Body of pancreas (tissue), 4 donors: Measurements from ENCODE around the gene ACVR2B. TPM values are rescaled to one million over a fixed set of nuclear protein-coding genes. Genes with fewer than 3 reads are reported as not detected.
A peak's percentile ranks its signal among the peaks of the same experiment; 100 is the strongest.

Experiments used
- ATAC-seq: fragments of 150-250 bp; one replicate; pipeline ENCODE4 v1.9.1; 2016
- DNase-seq, 4 donors: peaks; one replicate each; pipeline ENCODE4 v3.0.0-alpha.2; 2019
- H3K27ac ChIP-seq, 4 donors: fragments of 200-600 bp; sonication (generic); 1 replicate in 3 of 4; 2 replicates in 1 of 4; pipeline versions ENCODE4 v1.5.1 to v1.6.1; 2016 to 2019; ENCODE audit warnings: mild to moderate bottlenecking in 1 of 4, mixed read lengths in 1 of 4, moderate library complexity in 1 of 4
- H3K27me3 ChIP-seq, 2 donors: fragments of 200-600 bp; sonication (generic); one replicate each; pipeline ENCODE4 v1.6.0; 2016; ENCODE audit warnings: mild to moderate bottlenecking in 1 of 2
- H3K36me3 ChIP-seq, 2 donors: fragments of 200-600 bp; sonication (generic); replicated peaks in 1 of 2; 2 replicates each; pipeline ENCODE4 v1.5.1; 2016; ENCODE audit warnings: low read depth in 2 of 2; ENCODE audit not compliant: insufficient read depth in 1 of 2
- H3K4me1 ChIP-seq: fragments of 200-600 bp; sonication (generic); one replicate; pipeline ENCODE4 v1.6.0; 2016
- H3K4me3 ChIP-seq, 2 donors: fragments of 200-600 bp; sonication (generic); 1 replicate in 1 of 2; 2 replicates in 1 of 2; pipeline ENCODE4 v1.5.1; 2016 to 2019
- H3K9me3 ChIP-seq, 3 donors: fragments of 200-600 bp; sonication (generic); 1 replicate in 2 of 3; 2 replicates in 1 of 3; pipeline ENCODE4 v1.5.1; 2016
- POLR2A ChIP-seq, 3 donors: fragments of 450-650 bp; IDR thresholded peaks; one replicate each; pipeline ENCODE4 v1.6.1; 2016; ENCODE audit warnings: antibody characterized with exemption in 3 of 3, mild to moderate bottlenecking in 2 of 3
- WGBS, 2 donors: methylation state at CpG; one replicate each; pipeline ENCODE4 v1.1.5; 2017; 5-methylcytosine and 5-hydroxymethylcytosine counted together
- intact Hi-C: fragments of 100-400 bp; cut with DNase I; formaldehyde crosslinking; loops from one replicate; pipeline ENCODE4 v1.15.1; 2023
- total RNA-seq, 2 donors: library from RNA; depleted of rRNA; stranded (reverse); fragments of >200 nt; gene quantifications; one replicate each; pipeline ENCODE4 v1.1.0, GENCODE V29; 2016
- TF ChIP-seq, protein P1 (sequence below), 7 experiments: fragments of 450-650 bp in 4 of 7; fragments of 200-600 bp in 3 of 7; sonication (generic) in 3 of 7; IDR thresholded peaks; one replicate each; pipeline ENCODE4 v1.5.1; 2016 to 2019; ENCODE audit warnings: antibody characterized with exemption in 7 of 7

Gene ACVR2B
- total RNA-seq, 2 donors from 2014 or later, result 7.3 to 18.1 TPM

DNA sequence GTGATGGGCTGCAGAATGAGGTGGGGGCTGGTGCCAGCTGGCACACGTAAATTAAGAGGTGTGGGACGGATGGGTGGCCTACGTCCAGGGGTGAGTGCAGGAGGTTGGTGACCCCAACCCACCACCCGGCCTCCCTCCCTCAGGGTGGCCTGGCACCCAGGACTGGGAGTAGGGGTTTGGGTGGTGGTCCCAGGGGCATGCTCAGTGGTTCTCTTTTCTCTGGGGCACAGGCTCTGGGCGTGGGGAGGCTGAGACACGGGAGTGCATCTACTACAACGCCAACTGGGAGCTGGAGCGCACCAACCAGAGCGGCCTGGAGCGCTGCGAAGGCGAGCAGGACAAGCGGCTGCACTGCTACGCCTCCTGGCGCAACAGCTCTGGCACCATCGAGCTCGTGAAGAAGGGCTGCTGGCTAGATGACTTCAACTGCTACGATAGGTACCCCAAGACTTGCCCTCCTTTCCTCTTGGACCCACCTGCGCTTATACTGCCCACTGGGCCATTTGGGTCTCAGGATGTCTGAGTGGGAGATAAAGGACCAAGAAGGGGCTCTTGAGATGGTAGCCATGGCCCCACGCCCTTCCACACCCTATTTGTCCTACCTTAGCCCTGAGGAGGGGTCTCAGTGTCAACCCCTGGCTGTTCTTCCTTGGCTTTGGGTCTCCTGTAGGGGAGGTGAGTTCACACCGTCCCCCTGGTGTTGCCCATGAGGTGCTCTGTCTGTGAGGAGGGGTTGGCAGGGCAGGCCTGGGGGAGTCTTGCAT lies 23.5 kb downstream of the ACVR2B start:
- peaks cover 0 to 10% of the 10 kb centered on the region in 2 donors for H3K36me3 ChIP-seq
- H3K27ac ChIP-seq, result no peak overlapping the region

DNA sequence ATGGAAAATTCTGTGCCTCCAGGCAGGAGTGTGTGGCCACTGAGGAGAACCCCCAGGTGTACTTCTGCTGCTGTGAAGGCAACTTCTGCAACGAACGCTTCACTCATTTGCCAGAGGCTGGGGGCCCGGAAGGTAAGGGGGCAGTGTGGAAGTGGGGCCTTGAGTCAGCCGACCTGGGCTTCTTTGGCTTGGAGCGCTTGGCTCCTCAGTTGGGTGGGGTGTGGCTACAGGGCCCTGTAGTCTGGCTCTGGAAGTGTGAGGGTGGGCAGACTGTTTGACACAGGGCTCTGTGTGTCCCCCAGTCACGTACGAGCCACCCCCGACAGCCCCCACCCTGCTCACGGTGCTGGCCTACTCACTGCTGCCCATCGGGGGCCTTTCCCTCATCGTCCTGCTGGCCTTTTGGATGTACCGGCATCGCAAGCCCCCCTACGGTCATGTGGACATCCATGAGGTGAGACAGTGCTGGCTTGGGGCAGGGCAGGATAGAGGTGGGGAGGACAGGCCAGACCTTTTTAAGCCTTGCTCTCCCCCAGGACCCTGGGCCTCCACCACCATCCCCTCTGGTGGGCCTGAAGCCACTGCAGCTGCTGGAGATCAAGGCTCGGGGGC lies 24.3 kb downstream of the ACVR2B start:
- Histone ChIP-seq H3K27me3 (no peaks in the 10 kb centered on the region), H3K27ac (no peak overlapping the region), H3K9me3 (no peaks in the 10 kb centered on the region), H3K4me1 (peaks cover 6% of the 10 kb centered on the region), H3K4me3 (no peak overlapping the region), H3K36me3 (peaks cover 0 to 17% of the 10 kb centered on the region in 2 donors)
- TF ChIP-seq POLR2A (IDR thresholded peaks at IDR 0.05), result no peak
- TF ChIP-seq, protein P1, sequence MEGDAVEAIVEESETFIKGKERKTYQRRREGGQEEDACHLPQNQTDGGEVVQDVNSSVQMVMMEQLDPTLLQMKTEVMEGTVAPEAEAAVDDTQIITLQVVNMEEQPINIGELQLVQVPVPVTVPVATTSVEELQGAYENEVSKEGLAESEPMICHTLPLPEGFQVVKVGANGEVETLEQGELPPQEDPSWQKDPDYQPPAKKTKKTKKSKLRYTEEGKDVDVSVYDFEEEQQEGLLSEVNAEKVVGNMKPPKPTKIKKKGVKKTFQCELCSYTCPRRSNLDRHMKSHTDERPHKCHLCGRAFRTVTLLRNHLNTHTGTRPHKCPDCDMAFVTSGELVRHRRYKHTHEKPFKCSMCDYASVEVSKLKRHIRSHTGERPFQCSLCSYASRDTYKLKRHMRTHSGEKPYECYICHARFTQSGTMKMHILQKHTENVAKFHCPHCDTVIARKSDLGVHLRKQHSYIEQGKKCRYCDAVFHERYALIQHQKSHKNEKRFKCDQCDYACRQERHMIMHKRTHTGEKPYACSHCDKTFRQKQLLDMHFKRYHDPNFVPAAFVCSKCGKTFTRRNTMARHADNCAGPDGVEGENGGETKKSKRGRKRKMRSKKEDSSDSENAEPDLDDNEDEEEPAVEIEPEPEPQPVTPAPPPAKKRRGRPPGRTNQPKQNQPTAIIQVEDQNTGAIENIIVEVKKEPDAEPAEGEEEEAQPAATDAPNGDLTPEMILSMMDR (IDR thresholded peaks at IDR 0.05), result no peak
- no peak for ATAC-seq
- no peak for DNase-seq
- intact Hi-C loops, result loop anchor here (5.0 kb wide), 1 partner anchor 131 kb away; the partner anchor contains the start of gene XYLB
- 92 to 95% methylated on average over 3 to 15 of the region's 15 CpGs for WGBS, 2 donors

More for the DNA sequence above, 23.5 kb downstream of the ACVR2B start:
- 91 to 92% methylated on average over 11 to 21 of the region's 21 CpGs for WGBS, 2 donors
- no peak for DNase-seq
- H3K4me3 ChIP-seq, result no peak overlapping the region
- no peak for TF ChIP-seq POLR2A (IDR thresholded peaks at IDR 0.05)
- TF ChIP-seq, protein P1 (IDR thresholded peaks at IDR 0.05), result no peak
- ATAC-seq, result no peak
- H3K4me1 ChIP-seq, result peaks cover 13% of the 10 kb centered on the region
- intact Hi-C loops, result loop anchor here (5.0 kb wide), 1 partner anchor 130 kb away; the partner anchor contains the start of gene XYLB
- H3K9me3 ChIP-seq, result no peaks in the 10 kb centered on the region
- no peaks in the 10 kb centered on the region for H3K27me3 ChIP-seq

DNA sequence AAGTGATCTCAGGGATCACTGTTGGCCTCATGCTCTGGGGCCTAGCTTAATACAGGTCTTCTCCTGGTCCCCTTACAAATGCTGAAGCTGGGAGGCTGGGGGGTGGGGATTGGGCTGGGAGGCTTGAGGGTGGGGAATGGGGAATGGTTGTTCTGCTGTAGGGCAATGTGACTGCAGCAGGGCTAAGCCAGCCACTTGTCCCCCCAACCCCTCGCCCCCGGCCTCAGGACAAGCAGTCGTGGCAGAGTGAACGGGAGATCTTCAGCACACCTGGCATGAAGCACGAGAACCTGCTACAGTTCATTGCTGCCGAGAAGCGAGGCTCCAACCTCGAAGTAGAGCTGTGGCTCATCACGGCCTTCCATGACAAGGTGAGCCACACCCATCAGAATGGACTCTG lies 25.2 kb downstream of the ACVR2B start:
- intact Hi-C loops, result loop anchor here (5.0 kb wide), 1 partner anchor 132 kb away; the partner anchor contains the start of gene XYLB
- H3K4me1 ChIP-seq, result no peaks in the 10 kb centered on the region
- ATAC-seq (no peak), DNase-seq (no peak)
- 80 to 83% methylated on average over 4 to 9 of the region's 9 CpGs for WGBS, 2 donors
- TF ChIP-seq, protein P1 (IDR thresholded peaks at IDR 0.05), result no peak
- no peak for TF ChIP-seq POLR2A (IDR thresholded peaks at IDR 0.05)
- H3K36me3 ChIP-seq, result peaks cover 3 to 21% of the 10 kb centered on the region in 2 donors
- H3K27ac ChIP-seq, result no peak overlapping the region
- no peaks in the 10 kb centered on the region for H3K9me3 ChIP-seq
- H3K27me3 ChIP-seq, result no peaks in the 10 kb centered on the region
- no peak overlapping the region for H3K4me3 ChIP-seq

DNA sequence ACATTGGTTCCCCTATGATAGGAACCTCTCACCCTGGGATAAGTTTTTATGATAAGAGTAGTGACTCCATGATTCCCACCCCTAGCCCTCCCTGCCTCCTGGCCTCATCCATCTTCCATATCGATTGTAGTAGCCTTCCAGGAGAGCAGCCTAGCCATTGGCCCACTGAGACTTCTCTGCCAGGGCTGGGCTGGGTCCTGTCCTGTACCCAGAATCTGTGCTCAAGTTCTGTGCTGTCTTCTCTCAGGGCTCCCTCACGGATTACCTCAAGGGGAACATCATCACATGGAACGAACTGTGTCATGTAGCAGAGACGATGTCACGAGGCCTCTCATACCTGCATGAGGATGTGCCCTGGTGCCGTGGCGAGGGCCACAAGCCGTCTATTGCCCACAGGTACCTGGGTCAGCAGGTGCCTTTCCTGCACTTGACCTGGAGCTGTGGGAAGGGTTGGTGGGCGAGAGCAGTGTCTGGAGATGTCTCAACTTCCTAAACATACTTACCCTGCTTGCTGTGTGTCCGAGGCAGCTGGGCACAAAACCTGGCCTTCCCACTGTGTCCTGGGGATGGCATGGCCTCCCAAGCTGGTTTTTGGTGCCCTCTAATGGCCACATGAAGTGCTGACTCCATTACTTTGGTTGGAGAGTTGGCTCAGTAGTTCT lies 25.9 kb downstream of the ACVR2B start:
- no peaks in the 10 kb centered on the region for H3K27me3 ChIP-seq
- H3K36me3 ChIP-seq, result peaks cover 3 to 21% of the 10 kb centered on the region in 2 donors
- no peak overlapping the region for H3K4me3 ChIP-seq
- TF ChIP-seq, protein P1 (IDR thresholded peaks at IDR 0.05), result peak; percentile 74 to 91 (median 88)
- TF ChIP-seq POLR2A (IDR thresholded peaks at IDR 0.05), result no peak
- H3K9me3 ChIP-seq, result no peaks in the 10 kb centered on the region
- ATAC-seq (peak; percentile 89), DNase-seq (peak; percentile 75 to 83 (median 80))
- no peak overlapping the region for H3K27ac ChIP-seq
- intact Hi-C loops, result loop anchor here (5.0 kb wide), 1 partner anchor 132 kb away; the partner anchor contains the start of gene XYLB
- no peaks in the 10 kb centered on the region for H3K4me1 ChIP-seq
- 50 to 66% methylated on average over 7 to 10 of the region's 10 CpGs for WGBS, 2 donors
